Effector memory CD4-positive, alpha-beta T cell (primary cell): ENCODE data around the gene KLC1.
A peak's percentile ranks its signal among the peaks of the same experiment; 100 is the strongest.

Experiments used
- DNase-seq, 3 donors: peaks; one replicate each; pipeline ENCODE4 v3.0.0-alpha.2; 2020
- H3K27ac ChIP-seq: 2 replicates; pipeline ENCODE4 v1.7.0; 2013; ENCODE audit warnings: mild to moderate bottlenecking, low read length, moderate library complexity; ENCODE audit not compliant: insufficient read depth, poor library complexity, severe bottlenecking
- H3K27me3 ChIP-seq: replicated peaks from 2 replicates; pipeline ENCODE4 v1.7.0; 2013; ENCODE audit warnings: mild to moderate bottlenecking, low read length; ENCODE audit not compliant: insufficient read depth, control insufficient read depth, poor library complexity, severe bottlenecking
- H3K36me3 ChIP-seq: 2 replicates; pipeline ENCODE4 v1.7.0; 2013; ENCODE audit warnings: mild to moderate bottlenecking, low read length, moderate library complexity; ENCODE audit not compliant: control insufficient read depth, insufficient read depth
- H3K4me1 ChIP-seq: 2 replicates; pipeline ENCODE4 v1.7.0; 2013; ENCODE audit warnings: low read length, mild to moderate bottlenecking; ENCODE audit not compliant: control insufficient read depth, insufficient read depth, poor library complexity, severe bottlenecking
- H3K4me3 ChIP-seq: 2 replicates; pipeline ENCODE4 v1.7.0; 2013; ENCODE audit warnings: low read length, low read depth, mild to moderate bottlenecking; ENCODE audit not compliant: insufficient read depth, poor library complexity, severe bottlenecking
- H3K9me3 ChIP-seq: 2 replicates; pipeline ENCODE4 v1.7.0; 2013; ENCODE audit warnings: mild to moderate bottlenecking, low read length, moderate library complexity; ENCODE audit not compliant: control insufficient read depth
- total RNA-seq, 3 donors: gene quantifications; one replicate each; lab custom pipeline; 2026; lab: John Stamatoyannopoulos, UW

KLC1 gene
- total RNA-seq = 50.0 to 69.3 (median 55.9) reads per million in 3 donors

DNA sequence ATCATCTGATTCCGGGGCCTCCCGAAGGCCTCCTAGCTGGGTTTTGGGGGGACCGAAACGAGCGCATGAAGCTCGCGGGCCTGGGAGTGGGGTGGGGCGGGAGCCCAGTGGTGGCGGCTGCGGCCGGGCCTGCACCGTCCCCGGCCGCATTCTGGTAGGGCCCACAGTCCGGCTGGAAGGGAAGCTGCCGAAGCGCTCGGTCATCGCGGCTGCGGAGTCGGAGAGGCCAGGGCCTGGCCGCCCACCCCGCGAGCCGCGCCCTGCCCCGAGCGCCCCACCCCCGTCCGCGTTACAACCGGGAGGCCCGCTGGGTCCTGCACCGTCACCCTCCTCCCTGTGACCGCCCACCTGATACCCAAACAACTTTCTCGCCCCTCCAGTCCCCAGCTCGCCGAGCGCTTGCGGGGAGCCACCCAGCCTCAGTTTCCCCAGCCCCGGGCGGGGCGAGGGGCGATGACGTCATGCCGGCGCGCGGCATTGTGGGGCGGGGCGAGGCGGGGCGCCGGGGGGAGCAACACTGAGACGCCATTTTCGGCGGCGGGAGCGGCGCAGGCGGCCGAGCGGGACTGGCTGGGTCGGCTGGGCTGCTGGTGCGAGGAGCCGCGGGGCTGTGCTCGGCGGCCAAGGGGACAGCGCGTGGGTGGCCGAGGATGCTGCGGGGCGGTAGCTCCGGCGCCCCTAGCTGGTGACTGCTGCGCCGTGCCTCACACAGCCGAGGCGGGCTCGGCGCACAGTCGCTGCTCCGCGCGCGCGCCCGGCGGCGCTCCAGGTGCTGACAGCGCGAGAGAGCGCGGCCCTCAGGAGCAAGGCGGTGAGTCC is at the start of gene KLC1:
KLC1 (plus strand) TSS at position 528 of the 819 bp plus-strand sequence. CDS start 25,354 bp downstream, outside the sequence.
- peaks cover 39% of the 10 kb centered on the region for H3K4me1 ChIP-seq
- H3K4me3 ChIP-seq = peak within 1 kb of the TSS; percentile 93
- H3K36me3 ChIP-seq = no peaks in the 10 kb centered on the region
- peak within 1 kb of the TSS; percentile 85 for H3K27ac ChIP-seq
- no peaks in the 10 kb centered on the region for H3K27me3 ChIP-seq
- no peaks in the 10 kb centered on the region for H3K9me3 ChIP-seq
- peak; percentile 64 to 73 (median 66) for DNase-seq

- Histone ChIP-seq H3K27ac (no peak overlapping the region), H3K9me3 (no peaks in the 10 kb centered on the region), H3K27me3 (no peaks in the 10 kb centered on the region), H3K4me3 (no peak overlapping the region), H3K36me3 (peaks cover 23% of the 10 kb centered on the region), H3K4me1 (no peaks in the 10 kb centered on the region)
- no peak for DNase-seq
Observed at GRCh38 chr14:103581206-103581605, 47.8 kb upstream of the KLC1 start.

GRCh38 chr14:103581954-103582703 is 46.9 kb upstream of the KLC1 start:
- Histone ChIP-seq H3K4me1 (no peaks in the 10 kb centered on the region), H3K27ac (no peak overlapping the region), H3K4me3 (no peak overlapping the region), H3K36me3 (peaks cover 15% of the 10 kb centered on the region), H3K27me3 (no peaks in the 10 kb centered on the region), H3K9me3 (no peaks in the 10 kb centered on the region)
- DNase-seq = no peak

GRCh38 chr14:103584326-103584915 is 44.6 kb upstream of the KLC1 start:
- no peaks in the 10 kb centered on the region for H3K9me3 ChIP-seq
- H3K4me1 ChIP-seq = no peaks in the 10 kb centered on the region
- no peak overlapping the region for H3K27ac ChIP-seq
- no peak overlapping the region for H3K4me3 ChIP-seq
- H3K27me3 ChIP-seq = no peaks in the 10 kb centered on the region
- DNase-seq = no peak
- H3K36me3 ChIP-seq = peaks cover 10% of the 10 kb centered on the region

GRCh38 chr14:103593577-103593976 is 35.4 kb upstream of the KLC1 start:
- Histone ChIP-seq H3K27ac (no peak overlapping the region), H3K27me3 (no peaks in the 10 kb centered on the region), H3K9me3 (no peaks in the 10 kb centered on the region), H3K4me3 (no peak overlapping the region), H3K4me1 (no peaks in the 10 kb centered on the region), H3K36me3 (peaks cover 9% of the 10 kb centered on the region)
- no peak for DNase-seq

DNA sequence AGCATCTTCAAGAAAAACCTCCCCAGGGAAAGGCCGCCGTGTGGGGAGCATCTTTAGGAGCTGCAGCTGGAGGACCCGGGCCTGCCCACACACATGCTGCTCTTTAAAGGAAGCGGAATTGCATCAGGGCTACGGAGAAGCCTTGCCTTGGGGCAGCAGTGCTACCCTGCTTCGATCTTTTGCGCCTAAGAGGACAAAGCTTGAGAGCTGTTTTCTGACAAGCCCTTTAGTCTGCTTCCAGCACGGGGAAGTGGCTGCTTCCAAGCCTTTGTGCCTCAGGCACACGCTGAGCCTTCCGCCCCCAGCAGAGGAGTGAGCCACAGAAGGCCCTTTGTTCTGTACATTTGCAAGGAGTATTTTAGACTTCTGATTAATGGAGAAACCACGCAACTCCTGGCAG is 34.7 kb upstream of the KLC1 start:
- Histone ChIP-seq H3K27ac (no peak overlapping the region), H3K27me3 (no peaks in the 10 kb centered on the region), H3K36me3 (peaks cover 6% of the 10 kb centered on the region), H3K4me3 (no peak overlapping the region), H3K9me3 (no peaks in the 10 kb centered on the region), H3K4me1 (no peaks in the 10 kb centered on the region)
- no peak for DNase-seq

GRCh38 chr14:103597623-103598377 is 31.2 kb upstream of the KLC1 start:
- Histone ChIP-seq H3K36me3 (no peaks in the 10 kb centered on the region), H3K4me1 (no peaks in the 10 kb centered on the region), H3K4me3 (no peak overlapping the region), H3K9me3 (no peaks in the 10 kb centered on the region), H3K27me3 (no peaks in the 10 kb centered on the region), H3K27ac (no peak overlapping the region)
- no peak for DNase-seq

GRCh38 chr14:103600503-103600902 is 28.5 kb upstream of the KLC1 start:
- H3K4me3 ChIP-seq = no peak overlapping the region
- H3K9me3 ChIP-seq = no peaks in the 10 kb centered on the region
- no peaks in the 10 kb centered on the region for H3K27me3 ChIP-seq
- no peak overlapping the region for H3K27ac ChIP-seq
- H3K36me3 ChIP-seq = no peaks in the 10 kb centered on the region
- no peak for DNase-seq
- no peaks in the 10 kb centered on the region for H3K4me1 ChIP-seq

- Histone ChIP-seq H3K27me3 (no peaks in the 10 kb centered on the region), H3K36me3 (no peaks in the 10 kb centered on the region), H3K4me1 (peaks cover 16% of the 10 kb centered on the region), H3K27ac (no peak overlapping the region), H3K9me3 (no peaks in the 10 kb centered on the region), H3K4me3 (no peak overlapping the region)
- DNase-seq = no peak
Observed at GRCh38 chr14:103604620-103605019, 24.4 kb upstream of the KLC1 start.
